GM18511 (cell line): Measurements from ENCODE around the gene TRMT1.

ENCODE experiments used
- ATAC-seq: cut with Tn5 transposase; IDR thresholded peaks from one replicate; pipeline ENCODE4 v1.9.1; 2021; ENCODE audit warnings: mild to moderate bottlenecking, moderate library complexity; ENCODE audit not compliant: unreplicated experiment

Gene TRMT1

DNA sequence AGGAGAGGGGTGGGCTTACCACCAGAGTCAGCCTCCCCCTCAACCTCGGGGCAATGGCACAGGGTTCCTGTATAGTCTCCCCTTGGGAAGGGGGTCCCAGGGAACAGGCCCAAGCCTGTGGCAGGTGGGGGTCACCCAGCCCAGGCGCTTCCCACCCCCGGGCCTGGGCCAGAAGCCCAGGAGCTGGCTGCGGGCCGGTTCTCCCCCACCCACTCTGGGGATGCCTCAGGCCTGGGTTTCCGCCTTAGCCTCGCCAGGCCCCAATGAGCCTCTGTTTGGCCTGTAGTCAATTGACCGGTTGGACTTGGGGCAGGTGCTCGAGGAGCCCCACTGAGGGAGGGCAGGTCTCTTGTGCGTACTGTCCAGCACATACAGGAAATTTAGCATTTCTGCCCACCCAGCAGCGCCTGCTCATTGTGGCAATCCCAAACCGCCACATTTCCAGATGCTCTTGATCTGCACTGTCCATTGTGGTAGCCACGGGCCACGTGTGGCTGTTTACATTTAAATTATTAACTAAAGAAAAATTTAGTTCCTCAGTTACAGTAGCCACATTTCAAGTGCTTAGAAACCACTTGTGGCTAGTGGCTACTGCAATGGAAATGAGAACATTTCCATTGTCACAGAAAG, 23.8 kb downstream of the TRMT1 start:
- no peak for ATAC-seq

DNA sequence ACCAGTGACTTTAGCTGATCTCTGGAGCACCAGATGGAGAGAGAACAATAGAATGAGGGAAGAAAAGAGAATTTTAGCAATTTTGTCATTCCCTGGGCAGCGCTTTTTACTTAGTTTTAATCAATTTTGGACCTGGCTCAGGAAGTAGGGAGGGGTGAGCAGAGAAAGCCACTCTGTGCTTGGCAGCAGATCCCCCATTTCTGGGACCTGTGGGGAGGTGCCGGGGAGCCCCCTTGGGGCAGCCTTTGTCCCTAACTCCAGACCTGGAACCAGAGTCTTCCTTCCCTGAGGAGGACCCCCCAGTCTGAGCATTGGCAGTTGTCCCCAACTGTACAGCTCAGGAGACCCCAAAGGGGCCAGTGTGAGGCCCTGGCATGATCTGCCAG, 24.4 kb downstream of the TRMT1 start:
- ATAC-seq: no peak

DNA sequence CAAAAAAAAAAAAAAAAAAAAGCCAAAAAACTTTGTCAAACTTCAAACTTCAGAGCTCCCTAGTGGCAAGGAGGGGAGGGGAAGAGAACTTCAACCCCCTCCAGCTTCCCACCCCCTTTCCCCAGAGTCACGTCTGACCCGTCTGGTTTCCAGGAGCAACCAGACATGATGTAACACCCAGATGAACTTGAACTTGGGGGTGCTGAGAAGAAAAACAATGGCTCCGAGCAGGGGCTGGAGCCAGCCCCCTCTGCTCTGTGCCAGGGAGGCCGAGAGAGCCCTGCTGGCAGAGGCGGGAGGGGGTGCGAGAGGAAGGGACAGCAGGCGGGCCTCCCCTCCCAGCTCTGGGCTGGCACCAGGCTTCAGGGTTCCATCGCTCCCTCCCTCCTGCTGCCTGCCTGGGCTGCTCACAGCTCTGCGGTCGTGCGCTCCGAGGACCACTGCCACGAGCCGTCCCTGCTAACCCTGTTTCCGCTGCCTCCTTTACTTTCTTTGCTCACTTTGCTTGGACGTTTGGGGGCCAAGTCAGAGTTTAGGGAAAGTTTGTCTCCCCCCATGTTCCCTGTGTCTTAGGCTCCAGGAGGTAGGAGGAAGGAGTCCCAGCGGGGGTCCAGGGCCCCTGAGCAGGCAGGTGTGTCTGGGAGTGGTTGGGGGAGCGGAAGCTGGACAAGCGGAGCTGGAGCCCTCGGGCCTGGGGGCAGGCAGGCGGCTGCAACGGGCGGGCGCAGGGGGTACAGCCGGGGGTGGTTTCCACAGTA, 25.0 kb downstream of the TRMT1 start:
- ATAC-seq: no peak

DNA sequence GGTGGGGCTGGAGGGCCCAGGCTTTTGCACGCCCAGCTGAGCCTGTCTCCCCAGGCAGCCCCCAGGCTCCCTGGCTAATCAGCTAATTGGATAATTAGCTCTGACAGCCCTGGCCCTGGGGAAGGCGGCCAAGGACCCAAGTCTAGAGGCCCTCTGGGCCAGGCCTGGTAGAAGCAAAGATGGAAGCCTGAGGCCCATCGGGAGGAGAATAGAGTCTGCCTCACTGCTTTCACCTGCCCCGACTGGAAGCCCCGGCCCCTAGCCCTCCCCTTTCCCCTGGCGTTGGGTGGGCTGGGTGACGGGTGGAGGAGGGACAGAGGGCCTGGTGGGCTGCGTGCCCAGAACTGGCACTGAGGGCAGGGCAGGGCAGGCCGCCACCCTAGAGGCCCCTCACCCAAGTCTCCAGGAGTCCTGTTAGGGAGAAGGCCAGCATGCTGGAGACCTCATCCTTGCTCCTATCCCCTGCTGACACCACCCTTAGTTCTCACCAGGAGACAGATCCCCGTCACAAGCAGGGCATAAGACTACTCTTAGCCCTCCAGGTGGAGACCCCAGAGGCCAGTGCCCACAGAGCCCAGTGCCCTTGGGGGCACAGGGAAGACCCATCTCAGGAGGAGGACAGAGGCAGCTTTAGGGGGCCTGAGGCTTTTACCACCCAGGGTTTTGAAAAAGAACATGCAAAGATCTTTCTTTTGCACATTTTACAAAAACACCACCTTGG, 25.9 kb downstream of the TRMT1 start:
- no peak for ATAC-seq

DNA sequence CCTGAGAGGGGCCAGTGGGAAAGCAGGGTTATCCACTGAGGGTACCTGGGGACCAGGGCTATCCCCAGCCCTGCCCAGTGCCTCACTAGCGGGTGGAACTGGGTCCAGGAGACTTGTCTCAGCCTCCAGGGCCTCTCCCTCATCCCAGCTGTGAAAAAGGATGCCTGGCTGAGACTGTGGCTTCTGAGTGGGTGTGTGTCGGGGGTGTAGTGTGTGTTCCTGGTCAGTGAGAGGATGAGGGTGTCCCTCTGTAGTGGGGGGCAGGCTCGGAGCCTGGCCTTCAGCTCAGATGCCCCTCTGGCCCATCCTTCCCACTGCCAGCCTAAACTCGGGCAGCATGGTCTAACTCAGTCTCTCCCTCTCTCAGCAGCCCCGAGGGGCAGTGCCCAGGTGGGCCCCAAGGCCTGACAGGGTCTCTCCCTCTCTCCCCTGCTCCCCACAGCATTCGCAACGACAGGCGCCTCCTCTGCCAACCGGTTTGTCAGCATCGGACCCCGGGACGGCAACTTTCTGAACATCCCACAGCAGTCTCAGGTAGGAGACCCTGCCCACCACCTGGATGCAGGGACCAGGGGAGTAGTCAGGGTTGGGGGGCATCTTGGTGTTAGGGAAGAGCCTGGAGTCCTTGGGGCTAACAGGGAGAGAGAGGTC, 26.6 kb downstream of the TRMT1 start:
- no peak for ATAC-seq

DNA sequence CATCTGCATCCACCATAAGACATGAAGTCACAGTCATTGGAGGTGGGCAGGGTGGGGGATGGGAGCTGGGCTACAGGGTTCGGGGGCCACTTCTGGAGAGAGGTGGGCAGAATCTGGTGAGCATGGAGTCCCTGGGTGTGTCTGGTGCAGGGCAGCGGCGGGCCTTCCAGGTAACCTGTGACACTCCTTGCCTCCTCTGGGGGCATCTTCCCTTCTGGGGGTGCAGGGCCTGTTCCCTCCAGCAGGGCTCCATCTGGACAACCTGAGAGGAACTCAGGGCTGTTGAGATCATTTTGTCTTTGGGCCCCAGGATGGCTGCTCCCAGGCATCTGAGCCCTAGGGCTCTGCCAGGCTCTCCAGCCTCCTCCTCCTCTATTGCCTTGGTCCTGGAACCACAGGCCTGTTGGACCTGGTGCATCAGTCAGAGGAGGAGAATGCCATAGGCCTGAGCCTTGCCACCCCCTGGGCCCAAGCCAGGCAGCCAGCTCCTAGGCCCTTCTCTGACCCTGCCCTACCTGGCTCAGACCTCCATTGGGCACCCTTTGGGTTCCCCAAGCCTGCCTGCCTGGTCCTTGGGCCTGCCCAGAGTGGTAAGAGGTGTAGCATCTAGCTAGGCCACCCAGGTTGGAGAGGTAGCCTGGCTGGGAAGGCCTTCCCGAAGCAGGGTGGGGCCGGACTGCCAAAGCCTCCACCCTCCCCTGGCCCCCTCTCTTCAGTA, 27.2 kb downstream of the TRMT1 start:
- no peak for ATAC-seq

DNA sequence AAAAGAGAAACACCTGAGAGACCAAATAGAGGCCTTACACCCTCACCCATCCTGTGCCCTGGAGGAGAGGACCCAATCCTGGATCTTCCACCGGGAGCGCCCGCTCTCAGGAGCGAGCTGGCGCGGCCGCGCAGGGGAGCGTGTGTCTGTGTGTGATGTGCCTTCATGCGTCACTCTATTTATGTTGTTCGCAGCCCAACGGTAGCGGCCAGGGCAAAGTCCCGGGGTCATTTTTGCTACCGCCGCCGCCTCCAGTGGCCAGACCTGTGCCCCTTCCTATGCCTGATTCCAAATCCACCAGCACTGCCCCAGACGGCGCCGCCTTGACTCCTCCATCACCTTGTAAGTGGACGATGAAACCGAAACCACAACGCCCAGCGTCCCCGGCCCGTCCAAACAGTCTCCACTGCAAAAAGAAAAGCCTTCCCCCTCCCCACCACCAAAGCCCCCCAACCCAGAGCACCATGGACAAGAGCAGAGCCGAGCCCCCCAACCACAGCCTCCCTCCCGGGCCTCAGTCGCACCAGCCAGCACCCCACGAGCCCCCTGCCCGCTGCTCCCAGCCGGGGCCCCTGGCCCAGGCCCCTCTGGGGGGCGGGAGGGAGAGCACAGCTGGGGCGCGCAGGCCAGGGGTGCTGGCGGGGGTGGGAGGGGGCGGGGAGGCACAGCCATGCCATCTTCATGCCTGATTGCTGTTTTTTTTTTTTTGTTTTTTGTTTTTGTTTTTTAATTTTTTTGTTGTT, 28.6 kb downstream of the TRMT1 start:
- ATAC-seq: no peak

DNA sequence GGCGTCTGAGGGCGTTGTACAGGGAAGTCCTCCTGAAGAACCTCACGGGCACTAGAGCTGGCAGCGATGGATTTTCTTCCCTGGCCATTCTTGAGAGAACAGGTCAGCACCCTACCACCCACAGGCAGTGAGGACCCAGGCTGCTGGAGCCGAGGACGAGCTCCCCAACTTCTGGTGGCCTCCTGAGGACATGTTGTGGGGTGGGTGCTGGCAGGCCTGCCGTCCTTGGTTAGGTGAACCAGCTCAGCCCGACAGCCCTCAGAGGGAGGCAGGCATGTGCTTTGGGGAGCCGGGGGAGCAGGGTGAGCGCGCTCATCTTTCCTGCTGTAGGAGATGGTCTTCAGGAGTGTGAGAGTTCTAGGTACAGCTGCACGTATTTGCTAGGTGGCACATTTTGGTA, 29.2 kb downstream of the TRMT1 start:
- ATAC-seq: no peak

DNA sequence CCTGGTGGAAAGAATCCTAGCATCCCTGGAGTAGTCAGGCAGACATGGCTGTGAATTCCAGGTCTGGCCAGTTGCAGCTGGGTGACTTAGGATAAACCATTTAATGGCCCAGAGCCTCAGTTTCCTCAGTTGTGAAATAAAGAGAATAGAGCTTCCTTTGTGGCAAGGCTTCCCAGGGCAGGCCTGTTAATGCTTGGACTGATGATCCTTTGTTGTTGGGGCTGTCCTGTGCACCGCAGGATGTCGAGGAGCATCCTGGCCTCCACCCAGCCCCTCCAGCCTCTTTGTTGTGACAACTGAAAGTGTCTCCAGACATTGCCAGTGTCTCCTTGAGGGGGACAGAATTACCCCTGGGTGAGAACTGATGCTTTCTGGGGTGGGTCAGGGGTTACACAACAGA, 30.2 kb downstream of the TRMT1 start:
- no peak for ATAC-seq

DNA sequence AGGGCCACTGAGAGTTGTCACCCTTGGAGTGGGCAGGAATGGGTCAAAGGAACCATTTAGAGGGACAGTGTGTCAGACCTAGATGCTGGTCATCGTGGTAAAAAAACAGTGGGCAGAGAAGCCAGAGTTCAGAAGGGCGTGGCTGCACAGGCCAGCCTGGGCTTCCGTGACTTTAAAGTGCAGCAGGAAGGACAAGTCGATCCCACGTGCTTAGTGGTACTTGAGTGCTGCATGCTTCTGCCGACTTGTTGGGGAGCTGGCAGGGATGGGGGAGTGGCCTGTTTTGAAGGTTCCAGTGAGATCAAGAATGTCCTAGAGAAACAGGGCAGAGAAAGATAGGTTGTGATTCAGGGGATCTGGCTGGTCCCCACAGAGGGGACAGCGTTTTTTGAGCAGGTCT, 30.9 kb downstream of the TRMT1 start:
- ATAC-seq: no peak

DNA sequence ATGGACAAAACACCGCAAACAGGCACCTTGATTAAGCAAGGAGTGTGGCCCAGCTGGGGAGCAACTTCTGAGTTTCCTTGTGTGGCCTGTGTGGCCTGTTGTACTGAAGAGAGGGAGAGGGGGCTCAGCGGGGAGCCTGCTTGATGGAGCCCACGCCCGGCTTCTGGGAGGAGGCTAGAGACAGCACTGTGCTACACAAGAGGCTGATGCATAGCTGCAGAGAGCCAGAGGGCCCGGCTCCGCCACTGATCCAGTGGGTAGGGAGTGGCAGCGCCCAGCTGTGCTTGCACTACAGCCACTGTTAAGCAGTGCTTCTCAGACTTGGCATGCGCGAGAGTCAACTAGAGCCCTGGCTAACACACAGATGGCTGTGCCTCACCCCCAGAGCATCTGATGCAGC, 32.9 kb downstream of the TRMT1 start:
- no peak for ATAC-seq

DNA sequence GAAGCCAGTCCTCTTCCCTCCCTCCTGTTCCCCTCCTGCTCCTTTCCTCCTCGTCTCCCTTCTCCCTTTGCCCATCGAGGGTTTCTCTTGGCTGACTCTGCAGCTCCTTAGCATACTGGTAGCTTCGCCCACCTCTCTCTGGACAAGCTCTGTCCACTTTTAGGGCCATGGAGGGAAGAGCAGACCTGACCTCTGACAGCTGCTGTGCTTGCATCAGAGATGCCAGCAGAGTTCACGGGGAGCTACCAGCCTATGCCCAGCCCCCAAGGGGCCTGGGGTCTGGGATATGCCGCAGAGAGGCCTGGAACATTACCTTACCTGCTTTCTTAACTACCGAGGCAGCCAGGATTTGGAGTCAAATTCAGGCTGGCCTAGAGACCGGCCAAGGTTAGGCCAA, 33.5 kb downstream of the TRMT1 start:
- no peak for ATAC-seq

DNA sequence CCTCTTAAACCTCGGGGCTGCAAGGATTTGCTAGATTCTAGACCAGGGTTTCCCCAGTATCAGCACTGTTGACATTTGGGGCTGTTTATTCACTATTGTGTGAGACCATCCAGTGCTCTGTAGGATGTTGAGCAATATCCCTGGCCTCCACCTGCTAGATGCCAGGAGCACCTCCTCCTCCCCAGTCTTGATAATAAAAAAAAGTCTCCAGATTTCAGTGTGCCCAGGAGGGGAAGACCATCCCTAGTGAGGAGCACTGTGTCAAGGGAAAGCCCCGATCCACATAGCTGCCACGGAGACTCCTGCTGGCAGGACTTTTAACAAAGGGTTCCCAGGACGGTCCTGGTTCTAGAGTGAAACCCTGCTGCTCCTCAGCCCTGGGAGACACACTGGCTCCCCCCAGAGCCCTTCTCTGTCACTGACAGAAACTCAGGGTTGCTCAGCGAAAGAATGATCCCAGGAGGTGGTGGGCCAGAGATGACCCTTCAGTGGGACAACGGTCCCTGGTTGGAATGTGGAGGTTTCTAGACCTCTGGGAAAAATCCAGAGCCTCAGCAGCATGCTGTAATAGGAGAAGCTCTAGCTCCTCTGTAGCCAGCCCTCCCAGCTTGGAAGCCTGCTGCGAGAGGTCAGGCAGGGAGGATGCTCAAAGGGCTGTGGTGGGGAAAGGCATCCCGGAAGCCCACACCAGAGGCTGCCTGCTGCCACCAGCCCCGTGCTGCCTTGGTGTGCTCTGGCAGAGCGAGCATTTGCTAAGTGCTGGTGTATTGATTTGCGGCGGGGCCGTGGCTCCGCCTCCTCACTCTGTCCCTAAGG, 34.1 kb downstream of the TRMT1 start:
- ATAC-seq: no peak

DNA sequence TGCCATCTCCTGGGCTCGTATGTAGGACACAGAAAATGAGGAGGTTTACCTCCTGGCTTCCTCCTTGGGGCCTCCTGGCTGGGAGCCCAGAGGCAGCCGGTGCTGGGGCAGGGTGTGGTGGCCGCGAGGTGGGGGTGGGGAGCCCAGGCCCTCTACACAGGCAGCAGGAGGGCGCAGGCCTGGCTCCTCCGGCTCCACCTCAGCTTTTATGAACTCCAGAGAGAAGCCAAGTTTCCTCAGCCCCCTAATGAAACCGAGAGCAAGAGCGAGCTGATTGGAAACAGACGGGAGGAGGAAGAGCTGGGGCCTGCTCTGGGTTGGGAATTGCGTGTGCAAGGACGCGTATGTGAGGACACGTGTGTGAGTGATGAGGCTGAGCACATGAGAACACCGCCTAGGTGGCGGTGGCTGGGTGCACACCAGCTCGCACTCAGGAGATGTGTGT, 37.0 kb downstream of the TRMT1 start:
- ATAC-seq: no peak

DNA sequence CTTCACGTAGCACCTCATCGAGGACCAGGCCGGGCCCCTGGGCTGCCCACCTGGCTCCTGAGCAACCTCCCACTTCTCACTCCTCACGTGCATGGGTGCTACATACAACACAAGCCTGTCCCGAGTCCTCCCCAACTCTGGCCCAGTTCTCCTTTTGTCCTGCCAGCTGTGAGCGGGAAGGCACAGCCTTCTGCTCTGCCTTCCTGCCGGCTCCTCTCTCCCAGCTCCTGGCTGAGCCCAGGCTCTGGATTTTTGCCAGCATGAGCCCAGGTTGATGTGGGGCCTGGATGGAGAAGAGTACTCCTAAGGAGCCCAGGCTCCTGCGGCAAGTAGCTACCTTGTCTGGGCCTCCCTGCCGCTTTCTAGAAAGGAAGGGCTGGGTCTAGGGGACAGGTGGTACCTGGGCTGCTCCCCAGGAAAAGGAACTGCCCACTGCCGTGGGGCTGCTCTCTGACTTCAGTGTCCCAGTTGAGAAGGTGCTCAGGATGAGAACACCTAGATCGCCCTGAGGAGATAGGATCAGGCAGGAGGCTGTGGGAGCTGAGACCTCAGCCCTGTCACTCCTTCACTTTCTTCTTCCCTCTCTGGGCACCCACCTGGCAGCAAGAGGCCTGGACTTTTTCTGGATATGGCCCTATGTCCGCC, 37.5 kb downstream of the TRMT1 start:
- ATAC-seq: no peak

DNA sequence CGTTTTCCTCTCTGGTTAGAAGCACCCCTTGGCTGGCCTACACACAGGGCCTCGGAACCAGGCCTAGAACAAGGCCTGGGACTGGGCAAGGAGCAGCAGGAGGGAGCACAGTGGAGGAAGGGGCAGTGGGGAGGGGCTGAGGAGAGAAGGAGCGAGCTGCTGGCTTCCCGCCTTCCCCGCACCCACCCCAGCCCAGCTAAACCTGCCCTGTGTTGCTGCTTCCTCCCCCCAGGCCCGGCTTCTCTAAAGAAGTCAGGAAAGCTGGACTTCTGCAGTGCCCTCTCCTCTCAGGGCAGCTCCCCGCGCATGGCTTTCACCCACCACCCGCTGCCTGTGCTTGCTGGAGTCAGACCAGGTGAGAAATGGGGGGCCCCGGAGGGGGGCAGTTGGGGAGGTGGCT, 38.2 kb downstream of the TRMT1 start:
- ATAC-seq: no peak

DNA sequence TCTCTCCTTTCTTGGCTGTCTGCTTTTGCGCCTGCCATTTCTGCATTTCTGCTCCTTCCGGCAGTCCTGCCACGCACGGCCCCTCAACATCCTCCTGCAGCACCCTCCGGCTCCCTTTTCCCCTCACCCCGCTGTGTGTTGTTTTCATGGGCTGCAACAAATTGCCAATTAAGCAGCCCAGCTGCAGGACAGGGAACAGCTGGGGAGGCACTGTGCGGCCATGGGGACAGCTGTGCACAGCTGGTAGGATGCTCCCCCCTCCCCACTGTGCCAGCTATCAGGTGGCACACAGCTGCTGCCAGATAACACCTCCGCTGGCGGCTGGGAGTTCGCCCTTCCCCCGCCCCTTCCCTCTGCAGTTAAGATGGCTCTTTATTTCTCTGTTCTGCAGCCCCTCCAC, 39.3 kb downstream of the TRMT1 start:
- no peak for ATAC-seq

DNA sequence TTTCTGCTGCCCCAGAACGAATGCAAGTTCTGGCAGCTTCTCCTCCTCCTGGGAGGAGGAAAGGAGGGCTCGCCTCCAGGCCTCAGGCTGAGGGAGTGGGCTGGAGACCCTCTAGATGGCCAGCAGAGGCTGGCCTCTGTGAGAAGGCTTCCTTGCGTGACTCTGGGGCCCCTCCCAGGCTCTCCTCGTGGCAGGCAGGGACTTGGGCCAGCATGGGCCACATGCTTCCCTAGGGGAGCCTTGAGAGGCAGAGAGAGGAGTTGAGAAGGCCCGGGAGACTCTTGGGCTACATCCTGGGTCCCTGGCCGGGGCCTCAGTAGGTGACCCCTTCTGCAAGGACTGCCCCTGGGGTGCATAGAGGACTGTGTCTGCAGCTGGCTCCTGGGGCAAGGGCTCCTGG, 39.8 kb downstream of the TRMT1 start:
- ATAC-seq: no peak

DNA sequence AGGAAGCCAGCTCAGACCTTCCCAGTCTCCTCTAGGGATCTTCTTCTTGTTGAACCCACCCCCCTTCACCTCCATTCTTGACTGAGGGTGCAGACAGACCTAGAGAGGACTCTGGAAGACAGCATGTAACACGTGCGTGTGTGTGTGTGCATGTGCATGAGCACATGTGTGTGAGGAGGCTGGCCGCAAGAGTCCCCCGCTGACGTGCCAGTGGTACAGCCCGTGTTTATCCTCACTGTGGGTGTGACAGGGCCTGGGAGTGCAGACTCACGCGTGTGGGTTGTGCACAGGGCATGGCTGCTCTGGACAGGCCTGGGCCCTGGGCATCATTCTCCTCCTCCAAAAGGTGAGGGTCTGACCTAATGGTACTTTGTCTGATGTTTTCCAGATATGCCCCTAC, 40.2 kb downstream of the TRMT1 start:
- no peak for ATAC-seq
